Cardiac muscle cell (in vitro differentiated cells and primary cell): ENCODE measurements around the gene CCDC93. TPM values are rescaled to one million over a fixed set of nuclear protein-coding genes. Genes with fewer than 3 reads are reported as not detected.

Experiments
- DNase-seq, 2 donors: peaks; one replicate each; pipeline versions ENCODE4 v3.0.0 to v3.0.0-alpha.2; 2010 to 2017; ENCODE audit warnings: low read depth in 1 of 2, low spot score in 1 of 2
- H3K27ac ChIP-seq: fragments of 200-600 bp; sonication (generic); 2 replicates; pipeline ENCODE4 v1.5.1; 2016
- H3K27me3 ChIP-seq: fragments of 200-600 bp; sonication (generic); 2 replicates; pipeline ENCODE4 v1.6.0; 2016; ENCODE audit warnings: control low read depth
- H3K36me3 ChIP-seq: fragments of 200-600 bp; sonication (generic); 2 replicates; pipeline ENCODE4 v1.5.1; 2016; ENCODE audit warnings: control low read depth
- H3K4me1 ChIP-seq: fragments of 200-600 bp; sonication (generic); 2 replicates; pipeline ENCODE4 v1.8.1; 2017; ENCODE audit warnings: low read depth, mild to moderate bottlenecking, mixed run types
- H3K4me3 ChIP-seq: fragments of 200-600 bp; sonication (generic); 2 replicates; pipeline ENCODE4 v1.5.1; 2016; ENCODE audit warnings: mild to moderate bottlenecking
- H3K9me3 ChIP-seq: fragments of 200-600 bp; sonication (generic); 2 replicates; pipeline ENCODE4 v1.5.1; 2017; ENCODE audit warnings: low read depth, mild to moderate bottlenecking, control low read depth
- CTCF ChIP-seq: IDR thresholded peaks from 2 replicates; pipeline ENCODE4 v1.5.1; 2012; ENCODE audit warnings: low read depth, mild to moderate bottlenecking, low read length
- polyA plus RNA-seq: library from polyadenylated mRNA; unstranded; fragments of >200 nt; fragmentation: Nextera tagmentation; extraction: Ambion mirVana; gene quantifications from 2 replicates; pipeline ENCODE4 v1.2.1, GENCODE V29; 2016
- total RNA-seq: library from RNA; depleted of rRNA; stranded (reverse); fragments of >200 nt; gene quantifications from 2 replicates; pipeline ENCODE4 v1.2.3, GENCODE V29; 2016

The CCDC93 gene
- total and polyA plus RNA-seq, 2 experiments from 2014 or later: 16.9 to 20.8 TPM

- no peak for TF ChIP-seq CTCF
- no peak for DNase-seq
- Histone ChIP-seq H3K9me3 (no peaks in the 10 kb centered on the region), H3K36me3 (peaks cover 28% of the 10 kb centered on the region), H3K4me3 (no peak overlapping the region), H3K4me1 (no peaks in the 10 kb centered on the region), H3K27ac (no peak overlapping the region), H3K27me3 (no peaks in the 10 kb centered on the region)
Measured at GRCh38 chr2:117996525-117996924, 17.3 kb downstream of the CCDC93 start.

- Histone ChIP-seq H3K27ac (no peak overlapping the region), H3K4me1 (no peaks in the 10 kb centered on the region), H3K36me3 (peaks cover 21% of the 10 kb centered on the region), H3K9me3 (no peaks in the 10 kb centered on the region), H3K27me3 (no peaks in the 10 kb centered on the region), H3K4me3 (no peak overlapping the region)
- DNase-seq: no peak
- no peak for TF ChIP-seq CTCF
Measured at GRCh38 chr2:117994729-117995128, 19.1 kb downstream of the CCDC93 start.

GRCh38 chr2:117989854-117990438, 23.9 kb downstream of the CCDC93 start:
- H3K9me3 ChIP-seq: no peaks in the 10 kb centered on the region
- H3K27me3 ChIP-seq: no peaks in the 10 kb centered on the region
- no peaks in the 10 kb centered on the region for H3K4me1 ChIP-seq
- H3K36me3 ChIP-seq: peaks cover 7% of the 10 kb centered on the region
- no peak overlapping the region for H3K4me3 ChIP-seq
- TF ChIP-seq CTCF: no peak
- DNase-seq: no peak
- no peak overlapping the region for H3K27ac ChIP-seq

- Histone ChIP-seq H3K36me3 (peaks cover 7% of the 10 kb centered on the region), H3K27ac (no peak overlapping the region), H3K4me3 (no peak overlapping the region), H3K4me1 (peaks cover 23% of the 10 kb centered on the region), H3K9me3 (no peaks in the 10 kb centered on the region), H3K27me3 (no peaks in the 10 kb centered on the region)
- no peak for TF ChIP-seq CTCF
- DNase-seq: no peak
Measured at GRCh38 chr2:117987121-117987520, 26.7 kb downstream of the CCDC93 start.

- TF ChIP-seq CTCF: no peak
- Histone ChIP-seq H3K27me3 (no peaks in the 10 kb centered on the region), H3K4me1 (peaks cover 23% of the 10 kb centered on the region), H3K27ac (no peak overlapping the region), H3K4me3 (no peak overlapping the region), H3K9me3 (no peaks in the 10 kb centered on the region), H3K36me3 (peaks cover 6% of the 10 kb centered on the region)
- no peak for DNase-seq
Measured at GRCh38 chr2:117985092-117985491, 28.8 kb downstream of the CCDC93 start.
